Brain microvascular endothelial cell (primary cell): ENCODE measurements around the gene SIK3.

Experiments used
- DNase-seq: peaks from one replicate; pipeline ENCODE4 v3.0.0-alpha.2; 2020
- H3K27ac ChIP-seq: fragments of 250-450 bp; sonication (Bioruptor Pico); 2 replicates; pipeline ENCODE4 v1.5.1; 2020; ENCODE audit warnings: mild to moderate bottlenecking, moderate library complexity
- H3K27me3 ChIP-seq: fragments of 250-450 bp; sonication (Bioruptor Pico); replicated peaks from 2 replicates; pipeline ENCODE4 v1.5.1; 2020; ENCODE audit warnings: mild to moderate bottlenecking
- H3K36me3 ChIP-seq: fragments of 250-450 bp; sonication (Bioruptor Pico); replicated peaks from 2 replicates; pipeline ENCODE4 v1.5.1; 2020; ENCODE audit warnings: mild to moderate bottlenecking
- H3K4me3 ChIP-seq: 2 replicates; pipeline ENCODE4 v1.5.1; 2011; ENCODE audit warnings: low read depth, mild to moderate bottlenecking, control low read depth, low read length, moderate library complexity
- CTCF ChIP-seq: IDR thresholded peaks from 2 replicates; pipeline ENCODE4 v1.5.1; 2011; ENCODE audit warnings: low read depth, mild to moderate bottlenecking, moderate library complexity, low read length, control low read depth, inconsistent platforms; ENCODE audit errors: missing control alignments
- in situ Hi-C: cut with HindIII; loops from 2 replicates; pipeline ENCODE4 v1.10.0; 2017; ENCODE audit warnings: low sequenced_read_pairs, low pct_ligation_motif_present

SIK3 gene

GRCh38 chr11:117068303-117068860 lies 29.8 kb downstream of the SIK3 start:
- Histone ChIP-seq H3K27me3 (no peaks in the 10 kb centered on the region), H3K27ac (no peak overlapping the region), H3K4me3 (no peak overlapping the region), H3K36me3 (no peaks in the 10 kb centered on the region)
- no peak for DNase-seq
- TF ChIP-seq CTCF: no peak
- in situ Hi-C loops: no loop called here

- no peak for TF ChIP-seq CTCF
- DNase-seq: no peak
- H3K27me3 ChIP-seq: no peaks in the 10 kb centered on the region
- H3K36me3 ChIP-seq: no peaks in the 10 kb centered on the region
- H3K4me3 ChIP-seq: no peak overlapping the region
- in situ Hi-C loops: no loop called here
- no peak overlapping the region for H3K27ac ChIP-seq
Observed at GRCh38 chr11:117066959-117067358, 31.3 kb downstream of the SIK3 start.

GRCh38 chr11:117064275-117064674 lies 34.0 kb downstream of the SIK3 start:
- no peak for TF ChIP-seq CTCF
- DNase-seq: peak; percentile 24
- in situ Hi-C loops: no loop called here
- H3K27ac ChIP-seq: no peak overlapping the region
- no peaks in the 10 kb centered on the region for H3K27me3 ChIP-seq
- H3K4me3 ChIP-seq: no peak overlapping the region
- no peaks in the 10 kb centered on the region for H3K36me3 ChIP-seq

GRCh38 chr11:117062498-117062897 lies 35.7 kb downstream of the SIK3 start:
- TF ChIP-seq CTCF: no peak
- no peak for DNase-seq
- no peaks in the 10 kb centered on the region for H3K36me3 ChIP-seq
- in situ Hi-C loops: no loop called here
- H3K27me3 ChIP-seq: no peaks in the 10 kb centered on the region
- no peak overlapping the region for H3K27ac ChIP-seq
- H3K4me3 ChIP-seq: no peak overlapping the region

GRCh38 chr11:117061256-117061655 lies 37.0 kb downstream of the SIK3 start:
- Histone ChIP-seq H3K36me3 (no peaks in the 10 kb centered on the region), H3K27ac (no peak overlapping the region), H3K27me3 (no peaks in the 10 kb centered on the region), H3K4me3 (no peak overlapping the region)
- TF ChIP-seq CTCF: no peak
- in situ Hi-C loops: no loop called here
- no peak for DNase-seq

GRCh38 chr11:117059611-117060148 lies 38.5 kb downstream of the SIK3 start:
- TF ChIP-seq CTCF: no peak

More at GRCh38 chr11:117059611-117060148, 38.5 kb downstream of the SIK3 start:
- Histone ChIP-seq H3K27ac (no peak overlapping the region), H3K27me3 (no peaks in the 10 kb centered on the region), H3K4me3 (no peak overlapping the region), H3K36me3 (no peaks in the 10 kb centered on the region)
- no peak for DNase-seq
- in situ Hi-C loops: no loop called here
